ENCODE results near the gene TCF4. TPM values are rescaled to one million over a fixed set of nuclear protein-coding genes. Genes with fewer than 3 reads are reported as not detected.

TCF4 gene
- total and polyA plus RNA-seq, 5 donors, result 17.3 to 73.6 (median 58.7) TPM

GRCh38 chr18:55587418-55588110 is 428 bp downstream of the TCF4 start:
- Histone ChIP-seq H3K9me3 (ENCODE audit: control insufficient read depth, low read length) (no peaks in the 10 kb centered on the region), H3K4me1 (ENCODE audit: control insufficient read depth, insufficient read depth, low read length) (peaks cover 2% of the 10 kb centered on the region), H3K4me3 (ENCODE audit: low read length) (peak overlapping the region; percentile 100), H3K27ac (ENCODE audit: low read length) (peak overlapping the region; percentile 98), H3K27me3 (ENCODE audit: control insufficient read depth, insufficient read depth) (no peaks in the 10 kb centered on the region)
- under 1% methylated on average over 63 of the region's 63 CpGs for WGBS
- intact Hi-C loops (cut with DNase I), result loop anchor here (5.0 to 10.0 kb wide), 6 partner anchors 63 to 987 kb away; no protein-coding TSS in a partner anchor
- peak in 1 of 2 donors; percentile 4 for ATAC-seq
- peak; percentile 20 to 56 (median 48) for DNase-seq

- WGBS, result 23% methylated on average over 11 of the region's 11 CpGs
- ATAC-seq, result no peak
- Histone ChIP-seq H3K9me3 (ENCODE audit: control insufficient read depth, low read length) (no peaks in the 10 kb centered on the region), H3K27me3 (ENCODE audit: control insufficient read depth, insufficient read depth) (no peaks in the 10 kb centered on the region), H3K4me1 (ENCODE audit: control insufficient read depth, insufficient read depth, low read length) (peaks cover 2% of the 10 kb centered on the region), H3K27ac (ENCODE audit: low read length) (peak overlapping the region; percentile 54), H3K4me3 (ENCODE audit: low read length) (peak overlapping the region; percentile 100)
- intact Hi-C loops (cut with DNase I), result loop anchor here (5.0 to 10.0 kb wide), 6 partner anchors 61 to 989 kb away; no protein-coding TSS in a partner anchor
- DNase-seq, result peak in 1 of 3 donors; percentile 50
Measured at GRCh38 chr18:55585920-55586561, 2.0 kb downstream of the TCF4 start.

- ATAC-seq (no peak), DNase-seq (no peak)
- Histone ChIP-seq H3K4me1 (ENCODE audit: control insufficient read depth, insufficient read depth, low read length) (peaks cover 4% of the 10 kb centered on the region), H3K9me3 (ENCODE audit: control insufficient read depth, low read length) (no peaks in the 10 kb centered on the region), H3K27ac (ENCODE audit: low read length) (peak overlapping the region; percentile 54), H3K4me3 (ENCODE audit: low read length) (peak overlapping the region; percentile 100), H3K27me3 (ENCODE audit: control insufficient read depth, insufficient read depth) (no peaks in the 10 kb centered on the region)
- intact Hi-C loops (cut with DNase I), result loop anchor here (5.0 to 10.0 kb wide), 6 partner anchors 60 to 990 kb away; no protein-coding TSS in a partner anchor
- 26% methylated on average over 5 of the region's 5 CpGs for WGBS
Measured at GRCh38 chr18:55585065-55585919, 2.7 kb downstream of the TCF4 start.

- ATAC-seq, result no peak
- Histone ChIP-seq H3K27ac (ENCODE audit: low read length) (no peak overlapping the region), H3K4me3 (ENCODE audit: low read length) (peak overlapping the region; percentile 45), H3K4me1 (ENCODE audit: control insufficient read depth, insufficient read depth, low read length) (peaks cover 2% of the 10 kb centered on the region), H3K27me3 (ENCODE audit: control insufficient read depth, insufficient read depth) (no peaks in the 10 kb centered on the region), H3K9me3 (ENCODE audit: control insufficient read depth, low read length) (no peaks in the 10 kb centered on the region)
- intact Hi-C loops (cut with DNase I), result loop anchor here in 3 of 4 donors (10.0 kb wide), 4 partner anchors 59 to 991 kb away; no protein-coding TSS in a partner anchor
- WGBS, result 45% methylated on average over 2 of the region's 2 CpGs
- no peak for DNase-seq
Measured at GRCh38 chr18:55584201-55584600, 3.8 kb downstream of the TCF4 start.

- no peak overlapping the region for H3K4me3 ChIP-seq (ENCODE audit: low read length)
- no peak overlapping the region for H3K27ac ChIP-seq (ENCODE audit: low read length)
Measured at GRCh38 chr18:55582325-55582724, 5.7 kb downstream of the TCF4 start.

GRCh38 chr18:55579501-55580270 is 8.3 kb downstream of the TCF4 start:
- Histone ChIP-seq H3K27me3 (ENCODE audit: control insufficient read depth, insufficient read depth) (no peaks in the 10 kb centered on the region), H3K9me3 (ENCODE audit: control insufficient read depth, low read length) (no peaks in the 10 kb centered on the region), H3K4me3 (ENCODE audit: low read length) (no peak overlapping the region), H3K4me1 (ENCODE audit: control insufficient read depth, insufficient read depth, low read length) (peaks cover 2% of the 10 kb centered on the region), H3K27ac (ENCODE audit: low read length) (no peak overlapping the region)
- intact Hi-C loops (cut with DNase I), result loop anchor here in 3 of 4 donors (10.0 kb wide), 4 partner anchors 55 to 995 kb away; no protein-coding TSS in a partner anchor
- no peak for ATAC-seq
- 45% methylated on average over 4 of the region's 4 CpGs for WGBS
- no peak for DNase-seq

More at GRCh38 chr18:55582325-55582724, 5.7 kb downstream of the TCF4 start:
- H3K27me3 ChIP-seq (ENCODE audit: control insufficient read depth, insufficient read depth), result no peaks in the 10 kb centered on the region
- WGBS, result 40% methylated on average over 1 of the region's 1 CpG
- DNase-seq, result no peak
- no peak for ATAC-seq
- no peaks in the 10 kb centered on the region for H3K9me3 ChIP-seq (ENCODE audit: control insufficient read depth, low read length)
- H3K4me1 ChIP-seq (ENCODE audit: control insufficient read depth, insufficient read depth, low read length), result peaks cover 2% of the 10 kb centered on the region
- intact Hi-C loops (cut with DNase I), result loop anchor here in 3 of 4 donors (10.0 kb wide), 4 partner anchors 58 to 992 kb away; no protein-coding TSS in a partner anchor

GRCh38 chr18:55577812-55578539 is 10.0 kb downstream of the TCF4 start:
- H3K4me1 ChIP-seq (ENCODE audit: control insufficient read depth, insufficient read depth, low read length), result peaks cover 2% of the 10 kb centered on the region
- 65% methylated on average over 6 of the region's 6 CpGs for WGBS
- no peak for ATAC-seq

GRCh38 chr18:55576001-55576400 is 12.0 kb downstream of the TCF4 start:
- 82% methylated on average over 3 of the region's 3 CpGs for WGBS
- intact Hi-C loops (cut with DNase I), result no loop called here
- H3K4me3 ChIP-seq (ENCODE audit: low read length), result no peak overlapping the region
- peaks cover 2% of the 10 kb centered on the region for H3K4me1 ChIP-seq (ENCODE audit: control insufficient read depth, insufficient read depth, low read length)
- no peaks in the 10 kb centered on the region for H3K9me3 ChIP-seq (ENCODE audit: control insufficient read depth, low read length)
- DNase-seq (no peak), ATAC-seq (no peak)
- H3K27ac ChIP-seq (ENCODE audit: low read length), result no peak overlapping the region
- no peaks in the 10 kb centered on the region for H3K27me3 ChIP-seq (ENCODE audit: control insufficient read depth, insufficient read depth)

More at GRCh38 chr18:55577812-55578539, 10.0 kb downstream of the TCF4 start:
- H3K4me3 ChIP-seq (ENCODE audit: low read length), result no peak overlapping the region
- no peak for DNase-seq
- no peaks in the 10 kb centered on the region for H3K9me3 ChIP-seq (ENCODE audit: control insufficient read depth, low read length)
- H3K27me3 ChIP-seq (ENCODE audit: control insufficient read depth, insufficient read depth), result no peaks in the 10 kb centered on the region
- no peak overlapping the region for H3K27ac ChIP-seq (ENCODE audit: low read length)
- intact Hi-C loops (cut with DNase I), result no loop called here

GRCh38 chr18:55575066-55575465 is 12.9 kb downstream of the TCF4 start:
- WGBS, result 85% methylated on average over 1 of the region's 1 CpG
- Histone ChIP-seq H3K4me3 (ENCODE audit: low read length) (no peak overlapping the region), H3K9me3 (ENCODE audit: control insufficient read depth, low read length) (no peaks in the 10 kb centered on the region), H3K4me1 (ENCODE audit: control insufficient read depth, insufficient read depth, low read length) (no peaks in the 10 kb centered on the region), H3K27me3 (ENCODE audit: control insufficient read depth, insufficient read depth) (no peaks in the 10 kb centered on the region), H3K27ac (ENCODE audit: low read length) (no peak overlapping the region)
- intact Hi-C loops (cut with DNase I), result no loop called here
- ATAC-seq, result no peak
- DNase-seq, result no peak

Data from right cardiac atrium (tissue), 5 donors.